Measurements from ENCODE around the gene PLAU. TPM values are rescaled to one million over a fixed set of nuclear protein-coding genes. Genes with fewer than 3 reads are reported as not detected.

Gene PLAU
- total and polyA plus RNA-seq, 9 of the 15 experiments (the other 6 are each of a cell fraction or from before 2014, with no cell fraction given): 2.1 to 16.9 (median 3.3) TPM

- peak; percentile 96 to 100 (median 99) for TF ChIP-seq CTCF (IDR thresholded peaks at IDR 0.05 in 2 of 3, conservative IDR thresholded peaks at IDR 0.05 in 1 of 3; ENCODE audit: insufficient read depth in 2 of 3, low read depth in 1 of 3, low read length in 3 of 3)
- no peak for TF ChIP-seq SFPQ (IDR thresholded peaks at IDR 0.05; ENCODE audit: low read depth, low read length)
- no peak for TF ChIP-seq KLF1 (tag; IDR thresholded peaks at IDR 0.05)
- TF ChIP-seq CSDE1 (IDR thresholded peaks at IDR 0.05): no peak; a peak in 1 of 4 replicates
- TF ChIP-seq FOXP1 (CRISPR knock-in tag; IDR thresholded peaks at IDR 0.05): peak; percentile 53; the same call in 1 of the 2 replicates
- TF ChIP-seq L3MBTL2 (IDR thresholded peaks at IDR 0.05): peak; percentile 87
- TF ChIP-seq CTBP1 (IDR thresholded peaks at IDR 0.05; ENCODE audit: borderline replicate concordance): peak; percentile 98
- 0 out of 2 replicates have a peak, but pooled peaks have one; percentile 16 for TF ChIP-seq HES1 (IDR thresholded peaks at IDR 0.05; ENCODE audit: low read depth)
- TF ChIP-seq TOE1 (IDR thresholded peaks at IDR 0.05; ENCODE audit: borderline replicate concordance): peak; percentile 69
- 0 out of 2 replicates have a peak, but pooled peaks have one; percentile 29 for TF ChIP-seq TOE1 (CRISPR knock-in tag; IDR thresholded peaks at IDR 0.05; ENCODE audit: borderline replicate concordance, low read depth)
- TF ChIP-seq POLR2B (IDR thresholded peaks at IDR 0.05; ENCODE audit: low read depth, partially characterized antibody): no peak
- no peak for TF ChIP-seq XRCC4 (IDR thresholded peaks at IDR 0.05; ENCODE audit: extremely low read depth, insufficient read depth, insufficient read length)
- TF ChIP-seq ZNF217 (CRISPR knock-in tag; IDR thresholded peaks at IDR 0.05): no peak
- TF ChIP-seq KAT2B (IDR thresholded peaks at IDR 0.05; ENCODE audit: low read depth, low read length): no peak
- TF ChIP-seq CBX2 (IDR thresholded peaks at IDR 0.05; ENCODE audit: insufficient read depth, low read length, poor library complexity, severe bottlenecking): no peak
- no peak for TF ChIP-seq RBM39 (optimal IDR thresholded peaks at IDR 0.05; ENCODE audit: low read depth, low read length)
- TF ChIP-seq ZKSCAN3 (CRISPR knock-in tag; IDR thresholded peaks at IDR 0.05): no peak
- TF ChIP-seq RBM15 (IDR thresholded peaks at IDR 0.05; ENCODE audit: insufficient read depth, low read length): no peak
- TF ChIP-seq ZBTB8A (IDR thresholded peaks at IDR 0.05; ENCODE audit: partially characterized antibody): no peak
- TF ChIP-seq ERF (CRISPR knock-in tag; IDR thresholded peaks at IDR 0.05): no peak
- peak; percentile 98 to 99 for TF ChIP-seq RAD21 (CRISPR knock-in tag; conservative IDR thresholded peaks at IDR 0.05 in 1 of 2, IDR thresholded peaks at IDR 0.05 in 1 of 2)
- no peak for TF ChIP-seq XRCC3 (IDR thresholded peaks at IDR 0.05)
- TF ChIP-seq SREBF2 (CRISPR knock-in tag; IDR thresholded peaks at IDR 0.05): 0 out of 2 replicates have a peak, but pooled peaks have one; percentile 86
- no peak for TF ChIP-seq ZNF140 (CRISPR knock-in tag; IDR thresholded peaks at IDR 0.05)
These were observed 31.4 kb upstream of the PLAU start (continued) for GRCh38 chr10:73879296-73880173.

All from K562 (cell line).